T47D (cell line): Measurements from ENCODE around the gene HS6ST2.
"Not testable (repeated sequence)": the region's sequence is repeated elsewhere in the genome, so short reads cannot be mapped to it uniquely, and the experiment has no call there.

Experiments used
- DNase-seq, 2 experiments: peaks; one replicate each; pipeline versions ENCODE4 v3.0.0 to v3.0.0-alpha.2; 2011 to 2012; ENCODE audit warnings: low read depth in 1 of 2, low spot score in 1 of 2
- JUND ChIP-seq: IDR thresholded peaks from 2 replicates; pipeline ENCODE4 v1.6.1; 2012; ENCODE audit warnings: low read depth
- in situ Hi-C: cut with HindIII; loops from 2 replicates; pipeline ENCODE4 v1.10.0; 2016; ENCODE audit warnings: low sequenced_read_pairs, low pct_unique_long_range_greater_than_20kb

HS6ST2 gene

GRCh38 chrX:132961511-132961910 lies 3.1 kb upstream of the HS6ST2 start:
- in situ Hi-C loops, result no loop called here
- no peak for TF ChIP-seq JUND
- DNase-seq, result no peak

GRCh38 chrX:132957211-132958090 lies 978 bp downstream of the HS6ST2 start:
- in situ Hi-C loops, result no loop called here
- DNase-seq, result no peak
- TF ChIP-seq JUND, result no peak

GRCh38 chrX:132956421-132957210 lies 1.8 kb downstream of the HS6ST2 start:
- in situ Hi-C loops, result no loop called here
- peak; percentile 4 to 12 for DNase-seq
- no peak for TF ChIP-seq JUND

GRCh38 chrX:132955690-132956089 lies 2.7 kb downstream of the HS6ST2 start:
- in situ Hi-C loops, result no loop called here
- TF ChIP-seq JUND, result no peak
- DNase-seq, result no peak

- DNase-seq, result peak in 1 of 2 experiments; percentile 17
- in situ Hi-C loops, result no loop called here
- TF ChIP-seq JUND, result no peak
These were observed 4.1 kb downstream of the HS6ST2 start for GRCh38 chrX:132954323-132954722.

- in situ Hi-C loops, result no loop called here
- DNase-seq, result no peak
- no peak for TF ChIP-seq JUND
These were observed 5.1 kb downstream of the HS6ST2 start for GRCh38 chrX:132953354-132953753.

GRCh38 chrX:132948648-132949260 lies 9.7 kb downstream of the HS6ST2 start:
- in situ Hi-C loops, result no loop called here
- DNase-seq, result no peak

GRCh38 chrX:132945055-132945599 lies 13.3 kb downstream of the HS6ST2 start:
- DNase-seq, in situ Hi-C loops: not testable (repeated sequence)

More at GRCh38 chrX:132948648-132949260, 9.7 kb downstream of the HS6ST2 start:
- no peak for TF ChIP-seq JUND

- no peak for TF ChIP-seq JUND
- in situ Hi-C loops, result no loop called here
- DNase-seq, result peak in 1 of 2 experiments; percentile 7
These were observed 17.6 kb downstream of the HS6ST2 start for GRCh38 chrX:132940727-132941327.

GRCh38 chrX:132933170-132933569 lies 25.3 kb downstream of the HS6ST2 start:
- TF ChIP-seq JUND, result no peak
- DNase-seq, result no peak
- in situ Hi-C loops, result no loop called here

GRCh38 chrX:132924426-132924825 lies 34.0 kb downstream of the HS6ST2 start:
- in situ Hi-C loops, result no loop called here
- no peak for DNase-seq
- no peak for TF ChIP-seq JUND

GRCh38 chrX:132918523-132918922 lies 39.9 kb downstream of the HS6ST2 start:
- in situ Hi-C loops, result no loop called here
- no peak for DNase-seq
- no peak for TF ChIP-seq JUND
